Body of pancreas (tissue), 4 donors: Measurements from ENCODE around the gene SEC31A.

Source experiments
- CTCF ChIP-seq, 7 experiments: fragments of 450-650 bp in 4 of 7; fragments of 200-600 bp in 3 of 7; sonication (generic) in 3 of 7; IDR thresholded peaks; one replicate each; pipeline ENCODE4 v1.5.1; 2016 to 2019; ENCODE audit warnings: antibody characterized with exemption in 7 of 7
- POLR2A ChIP-seq, 3 donors: fragments of 450-650 bp; IDR thresholded peaks; one replicate each; pipeline ENCODE4 v1.6.1; 2016; ENCODE audit warnings: antibody characterized with exemption in 3 of 3, mild to moderate bottlenecking in 2 of 3

GRCh38 chr4:82919386-82919785 lies 28.4 kb upstream of the SEC31A start:
- TF ChIP-seq CTCF (IDR thresholded peaks at IDR 0.05) (no peak), POLR2A (IDR thresholded peaks at IDR 0.05) (no peak)
